HG03558 (cell line): ENCODE measurements around the gene ARHGEF17.

Source experiments
- ATAC-seq: cut with Tn5 transposase; IDR thresholded peaks from one replicate; pipeline ENCODE4 v1.9.1; 2021; ENCODE audit warnings: moderate number of reproducible peaks; ENCODE audit not compliant: unreplicated experiment; ENCODE audit errors: extremely low read depth

Gene ARHGEF17

GRCh38 chr11:73346186-73346935, 38.3 kb downstream of the ARHGEF17 start:
- ATAC-seq = no peak

- ATAC-seq = no peak
Observed at GRCh38 chr11:73347067-73347466, 39.0 kb downstream of the ARHGEF17 start.

- ATAC-seq = no peak
Observed at GRCh38 chr11:73348838-73349237, 40.8 kb downstream of the ARHGEF17 start.

GRCh38 chr11:73349633-73350032, 41.6 kb downstream of the ARHGEF17 start:
- ATAC-seq = no peak

GRCh38 chr11:73350908-73351636, 43.0 kb downstream of the ARHGEF17 start:
- ATAC-seq = no peak

GRCh38 chr11:73353422-73353821, 45.3 kb downstream of the ARHGEF17 start:
- ATAC-seq = no peak

GRCh38 chr11:73355109-73355508, 47.0 kb downstream of the ARHGEF17 start:
- no peak for ATAC-seq

- ATAC-seq = no peak
Observed at GRCh38 chr11:73356979-73357860, 49.1 kb downstream of the ARHGEF17 start.

GRCh38 chr11:73358071-73358470, 50.0 kb downstream of the ARHGEF17 start:
- no peak for ATAC-seq

- no peak for ATAC-seq
Observed at GRCh38 chr11:73359341-73359740, 51.3 kb downstream of the ARHGEF17 start.

- no peak for ATAC-seq
Observed at GRCh38 chr11:73359930-73360742, 52.1 kb downstream of the ARHGEF17 start.

- no peak for ATAC-seq
Observed at GRCh38 chr11:73360743-73361369, 52.8 kb downstream of the ARHGEF17 start.

GRCh38 chr11:73361953-73362776, 54.1 kb downstream of the ARHGEF17 start:
- ATAC-seq = no peak

GRCh38 chr11:73363147-73363546, 55.1 kb downstream of the ARHGEF17 start:
- ATAC-seq = no peak

GRCh38 chr11:73365352-73366264, 57.5 kb downstream of the ARHGEF17 start:
- no peak for ATAC-seq

- no peak for ATAC-seq
Observed at GRCh38 chr11:73366265-73366610, 58.2 kb downstream of the ARHGEF17 start.

- ATAC-seq = no peak
Observed at GRCh38 chr11:73366953-73367352, 58.9 kb downstream of the ARHGEF17 start.
